ENCODE data around the gene NDUFB10. TPM values are rescaled to one million over a fixed set of nuclear protein-coding genes. Genes with fewer than 3 reads are reported as not detected.

The NDUFB10 gene
- total RNA-seq, 2 donors from 2014 or later, result 583 to 1,046 TPM

DNA sequence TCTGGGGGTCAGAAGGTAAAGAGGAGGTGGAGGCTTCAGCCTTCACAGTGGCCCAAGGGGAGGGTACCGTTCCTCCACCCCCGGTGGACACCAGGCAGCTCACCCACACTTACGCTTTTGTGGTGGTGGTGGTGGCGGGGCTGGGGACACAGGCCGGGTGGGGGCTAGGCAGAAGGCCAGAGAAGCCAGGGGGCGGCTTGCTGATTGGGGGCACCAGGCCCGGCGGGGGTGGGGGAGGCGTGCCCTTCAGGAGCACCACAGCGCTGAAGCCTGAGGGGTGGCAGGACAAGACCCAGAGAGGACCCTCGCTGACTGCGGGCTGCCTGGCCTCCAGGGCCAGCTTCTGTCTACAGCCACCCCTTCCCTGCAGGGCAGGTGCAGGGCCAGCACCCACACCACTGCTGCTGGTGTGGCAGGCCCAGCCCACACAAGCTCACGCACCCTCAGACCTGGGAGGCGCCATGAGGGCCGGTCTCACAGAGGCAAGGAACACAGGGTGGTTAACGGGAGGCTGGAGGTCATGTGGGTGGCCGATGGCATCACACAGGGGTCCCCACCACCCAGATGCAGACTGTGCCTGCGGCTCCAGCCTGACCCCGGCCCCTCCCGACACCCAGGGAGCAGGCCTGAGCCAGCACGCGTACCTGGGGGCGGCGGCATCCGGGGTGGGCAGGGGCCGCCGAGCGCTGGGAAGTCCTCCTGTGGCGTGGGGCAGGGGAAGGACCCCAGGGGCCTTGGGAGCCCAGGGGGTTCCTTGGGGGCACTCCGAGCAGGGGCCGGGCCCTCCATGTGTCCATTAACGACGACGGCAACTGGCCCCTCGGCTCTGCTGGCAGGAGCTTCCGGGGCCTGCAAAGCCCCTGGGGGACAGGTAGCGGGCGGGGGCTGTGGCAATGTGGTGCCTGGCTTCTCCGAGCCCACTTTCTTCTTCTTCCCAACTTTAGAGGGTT lies 39.8 kb downstream of the NDUFB10 start:
- TF ChIP-seq, protein P1, sequence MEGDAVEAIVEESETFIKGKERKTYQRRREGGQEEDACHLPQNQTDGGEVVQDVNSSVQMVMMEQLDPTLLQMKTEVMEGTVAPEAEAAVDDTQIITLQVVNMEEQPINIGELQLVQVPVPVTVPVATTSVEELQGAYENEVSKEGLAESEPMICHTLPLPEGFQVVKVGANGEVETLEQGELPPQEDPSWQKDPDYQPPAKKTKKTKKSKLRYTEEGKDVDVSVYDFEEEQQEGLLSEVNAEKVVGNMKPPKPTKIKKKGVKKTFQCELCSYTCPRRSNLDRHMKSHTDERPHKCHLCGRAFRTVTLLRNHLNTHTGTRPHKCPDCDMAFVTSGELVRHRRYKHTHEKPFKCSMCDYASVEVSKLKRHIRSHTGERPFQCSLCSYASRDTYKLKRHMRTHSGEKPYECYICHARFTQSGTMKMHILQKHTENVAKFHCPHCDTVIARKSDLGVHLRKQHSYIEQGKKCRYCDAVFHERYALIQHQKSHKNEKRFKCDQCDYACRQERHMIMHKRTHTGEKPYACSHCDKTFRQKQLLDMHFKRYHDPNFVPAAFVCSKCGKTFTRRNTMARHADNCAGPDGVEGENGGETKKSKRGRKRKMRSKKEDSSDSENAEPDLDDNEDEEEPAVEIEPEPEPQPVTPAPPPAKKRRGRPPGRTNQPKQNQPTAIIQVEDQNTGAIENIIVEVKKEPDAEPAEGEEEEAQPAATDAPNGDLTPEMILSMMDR (IDR thresholded peaks at IDR 0.05), result no peak
- no peak overlapping the region for H3K4me3 ChIP-seq
- H3K27ac ChIP-seq, result no peak overlapping the region
- peaks cover 58% of the 10 kb centered on the region for H3K36me3 ChIP-seq
- H3K4me1 ChIP-seq, result peaks cover 0 to 8% of the 10 kb centered on the region in 2 donors
- no peak for DNase-seq (ENCODE audit: low spot score)
- H3K27me3 ChIP-seq, result no peaks in the 10 kb centered on the region
- H3K9me3 ChIP-seq, result no peaks in the 10 kb centered on the region

DNA sequence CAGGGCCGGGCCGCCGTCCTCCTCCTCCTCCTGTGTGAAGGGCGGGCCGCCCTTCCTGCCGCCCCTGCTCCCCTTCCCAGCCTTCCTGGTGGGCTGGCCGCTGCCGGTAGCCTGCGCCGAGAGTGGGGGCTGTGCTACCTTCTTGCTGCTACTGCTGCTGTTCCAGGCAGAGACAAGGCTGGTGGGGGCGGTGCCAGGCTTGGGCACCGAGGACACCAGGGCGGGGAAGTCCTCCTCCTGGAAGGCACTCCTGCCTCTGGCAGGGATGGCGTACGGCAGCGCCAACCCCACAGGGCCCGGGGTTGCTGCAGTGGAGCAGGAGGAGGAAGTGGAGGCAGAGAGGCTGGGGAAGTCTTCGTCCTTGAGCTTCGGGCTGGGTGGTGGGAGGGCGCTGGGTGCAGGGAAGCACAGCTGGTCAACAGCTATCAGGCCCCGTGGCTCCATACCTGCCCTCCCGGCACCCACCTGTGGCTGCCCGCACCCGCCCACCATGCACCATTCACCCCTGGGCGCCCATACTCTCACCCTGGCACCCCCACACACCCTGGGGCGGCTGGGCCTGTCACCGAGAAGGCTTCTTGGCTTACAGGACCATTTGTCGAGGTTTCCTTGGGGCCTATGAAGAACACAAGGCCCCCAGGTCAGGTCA lies 40.7 kb downstream of the NDUFB10 start:
- Histone ChIP-seq H3K36me3 (peaks cover 58% of the 10 kb centered on the region), H3K9me3 (no peaks in the 10 kb centered on the region), H3K27ac (no peak overlapping the region), H3K4me3 (no peak overlapping the region), H3K4me1 (peaks cover 0 to 17% of the 10 kb centered on the region in 2 donors), H3K27me3 (no peaks in the 10 kb centered on the region)
- no peak for DNase-seq (ENCODE audit: low spot score)
- TF ChIP-seq, protein P1 (IDR thresholded peaks at IDR 0.05), result no peak

DNA sequence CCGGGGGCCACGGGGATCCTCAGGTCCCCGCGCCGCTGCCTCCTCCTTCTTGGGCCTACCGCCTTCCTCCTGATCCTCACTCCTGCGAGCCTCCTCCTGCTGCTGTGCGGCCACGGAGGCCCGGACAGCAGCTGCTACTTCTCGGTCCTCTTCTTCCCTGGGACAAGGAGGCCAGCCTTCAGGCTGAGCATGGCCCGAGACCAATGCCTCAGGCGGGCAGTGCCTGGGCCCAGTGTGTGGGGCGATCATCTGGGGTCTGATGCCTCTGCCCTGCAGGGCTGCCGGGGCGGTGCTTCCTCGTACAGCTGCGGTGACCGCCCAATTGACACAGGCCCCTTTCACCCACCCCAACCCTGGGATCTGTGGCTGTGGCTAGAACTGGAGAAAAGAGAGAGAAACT lies 41.7 kb downstream of the NDUFB10 start:
- Histone ChIP-seq H3K4me3 (no peak overlapping the region), H3K9me3 (no peaks in the 10 kb centered on the region), H3K27me3 (no peaks in the 10 kb centered on the region), H3K27ac (no peak overlapping the region), H3K36me3 (peaks cover 58% of the 10 kb centered on the region), H3K4me1 (peaks cover 0 to 27% of the 10 kb centered on the region in 2 donors)
- TF ChIP-seq, protein P1 (IDR thresholded peaks at IDR 0.05), result no peak
- no peak for DNase-seq (ENCODE audit: low spot score)

DNA sequence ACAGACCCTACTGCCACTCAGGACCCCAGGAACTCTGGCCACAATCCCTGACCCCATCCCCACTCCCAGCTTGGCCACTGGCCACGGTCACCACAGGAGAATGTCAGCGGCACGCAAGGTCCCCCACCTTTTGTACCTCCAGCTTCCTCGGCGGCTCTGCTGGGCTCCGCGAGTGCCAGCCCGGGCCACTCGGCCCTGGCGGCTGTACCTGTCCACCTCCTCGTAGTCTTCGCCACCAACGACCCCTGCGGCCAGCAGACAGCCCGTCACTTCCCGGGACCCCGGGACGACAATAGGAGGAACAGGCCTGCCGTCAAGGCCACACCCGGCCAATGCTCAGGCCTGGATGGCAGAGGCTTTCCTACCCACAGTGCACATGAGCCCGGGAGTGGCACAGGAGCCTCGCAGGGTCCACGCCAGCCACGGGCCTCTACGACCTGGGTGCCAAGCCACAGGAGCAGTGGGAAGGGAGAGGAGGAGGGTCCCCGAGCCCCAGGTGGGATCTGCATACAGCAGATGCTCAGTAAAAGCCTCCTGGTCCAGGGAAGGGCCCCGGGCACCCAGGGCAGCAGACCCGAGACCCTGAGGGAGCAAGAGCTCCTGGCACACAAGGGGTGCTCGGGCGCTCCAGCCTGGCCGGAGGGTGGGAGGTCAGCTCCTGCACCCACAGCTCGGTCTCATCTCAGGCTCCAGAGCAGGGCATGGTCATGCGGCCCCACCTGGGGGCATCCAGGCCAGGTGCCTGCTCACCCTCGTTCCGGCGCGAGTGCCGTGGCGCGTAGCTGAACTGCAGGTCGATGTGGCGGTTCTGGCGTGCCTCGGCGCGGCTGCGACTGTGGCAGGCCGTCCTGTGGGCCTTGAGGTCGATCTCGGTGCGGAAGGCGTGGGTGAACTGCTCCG lies 42.4 kb downstream of the NDUFB10 start:
- DNase-seq (ENCODE audit: low spot score), result no peak

More for the DNA sequence above, 42.4 kb downstream of the NDUFB10 start:
- TF ChIP-seq, protein P1 (IDR thresholded peaks at IDR 0.05), result no peak
- H3K9me3 ChIP-seq, result no peaks in the 10 kb centered on the region
- no peak overlapping the region for H3K4me3 ChIP-seq
- peaks cover 0 to 34% of the 10 kb centered on the region in 2 donors for H3K4me1 ChIP-seq
- H3K36me3 ChIP-seq, result peaks cover 58% of the 10 kb centered on the region
- no peaks in the 10 kb centered on the region for H3K27me3 ChIP-seq
- no peak overlapping the region for H3K27ac ChIP-seq

Data from right atrium auricular region (tissue), 2 donors.